A549 (cell line): Measurements from ENCODE around the gene KISS1.

ENCODE experiments used
- CTCF ChIP-seq: fragments of >200 bp; sonication (Bioruptor Twin); formaldehyde crosslinking; IDR thresholded peaks from 3 replicates; pipeline ENCODE4 v1.5.1; 2016
- ELK1 ChIP-seq: fragments of 150-350 bp; IDR thresholded peaks from 2 replicates; pipeline ENCODE4 v1.6.1; 2014; ENCODE audit warnings: low read depth, mild to moderate bottlenecking, low read length
- EP300 ChIP-seq, 2 experiments: fragments of >200 bp; sonication (Bioruptor Twin); formaldehyde crosslinking; IDR thresholded peaks; 2 replicates in 1 of 2; 3 replicates in 1 of 2; pipeline ENCODE4 v1.6.1; 2016 to 2017
- HMGXB4 ChIP-seq: fragments of 250-450 bp; sonication (Bioruptor Pico); IDR thresholded peaks from 2 replicates; pipeline ENCODE4 v1.5.0; 2021; ENCODE audit warnings: mild to moderate bottlenecking, moderate library complexity, borderline replicate concordance
- POLR2A ChIP-seq: IDR thresholded peaks from 2 replicates; pipeline ENCODE4 v1.6.1; 2012; ENCODE audit warnings: mild to moderate bottlenecking, low read length
- RAD21 ChIP-seq, 2 experiments: fragments of >200 bp in 1 of 2; sonication (Bioruptor Twin) in 1 of 2; formaldehyde crosslinking in 1 of 2; IDR thresholded peaks in 1 of 2; conservative IDR thresholded peaks in 1 of 2; 2 replicates in 1 of 2; 3 replicates in 1 of 2; pipeline ENCODE4 v1.6.1; 2012 to 2018; ENCODE audit warnings: inconsistent platforms in 1 of 2
- RCOR1 ChIP-seq: fragments of 150-350 bp; IDR thresholded peaks from 2 replicates; pipeline ENCODE4 v1.6.1; 2014; ENCODE audit warnings: antibody characterized with exemption, low read length, low read depth
- RNF2 ChIP-seq: fragments of 200-600 bp; sonication (generic); IDR thresholded peaks from 2 replicates; pipeline ENCODE4 v1.6.1; 2016; ENCODE audit warnings: low read depth, mild to moderate bottlenecking, antibody characterized with exemption, moderate library complexity, borderline replicate concordance

GRCh38 chr1:204218552-204218951 lies 22.3 kb upstream of the KISS1 start:
- no peak for TF ChIP-seq HMGXB4 (CRISPR knock-in tag)
- no peak for TF ChIP-seq CTCF
- no peak for TF ChIP-seq ELK1
- TF ChIP-seq RAD21 (conservative IDR thresholded peaks at IDR 0.05 in 1 of 2, IDR thresholded peaks at IDR 0.05 in 1 of 2) = no peak
- TF ChIP-seq POLR2A = no peak
- no peak for TF ChIP-seq EP300 (IDR thresholded peaks at IDR 0.05)
- no peak for TF ChIP-seq RNF2
- TF ChIP-seq RCOR1 = no peak
